MCF 10A (cell line): Measurements from ENCODE around the gene IMMP2L. TPM values are rescaled to one million over a fixed set of nuclear protein-coding genes. Genes with fewer than 3 reads are reported as not detected.
"Not testable (repeated sequence)": the region's sequence is repeated elsewhere in the genome, so short reads cannot be mapped to it uniquely, and the experiment has no call there.

ENCODE experiments used
- BruUV-seq: library from RNA; stranded (reverse); fragments of 400-500 nt; replicated peaks from 2 replicates; lab custom pipeline; 2021; lab: Mats Ljungman, UMichigan
- CTCF ChIA-PET: fragments of 300-600 bp; sonication (Branson Sonifier 250); formaldehyde crosslinking; extraction: SDS; loops from one replicate; lab custom pipeline; 2021; ENCODE audit warnings: antibody characterized with exemption, inconsistent platforms; lab: Yijun Ruan, JAX
- POLR2A ChIA-PET: fragments of 300-600, 350-650 bp; sonication (Branson Sonifier 250); formaldehyde crosslinking; extraction: SDS; loops from one replicate; lab custom pipeline; 2020; ENCODE audit warnings: antibody characterized with exemption, inconsistent platforms; lab: Yijun Ruan, JAX
- DNase-seq: peaks from one replicate; pipeline ENCODE4 v3.0.0-alpha.2; 2018; ENCODE audit not compliant: unreplicated experiment
- H3K27ac Mint-ChIP-seq: one replicate; pipeline ENCODE4 v1.8.0; 2022; ENCODE audit warnings: mild to moderate bottlenecking, low read depth, mixed read lengths; ENCODE audit not compliant: unreplicated experiment
- H3K27me3 Mint-ChIP-seq: one replicate; pipeline ENCODE4 v1.8.0; 2022; ENCODE audit warnings: mixed read lengths; ENCODE audit not compliant: insufficient read depth, unreplicated experiment
- H3K36me3 Mint-ChIP-seq: one replicate; pipeline ENCODE4 v1.8.0; 2022; ENCODE audit warnings: mild to moderate bottlenecking, moderate library complexity, mixed read lengths; ENCODE audit not compliant: insufficient read depth, unreplicated experiment
- H3K4me1 Mint-ChIP-seq: one replicate; pipeline ENCODE4 v1.8.0; 2022; ENCODE audit warnings: mixed read lengths; ENCODE audit not compliant: insufficient read depth, unreplicated experiment
- H3K4me3 Mint-ChIP-seq: one replicate; pipeline ENCODE4 v1.8.0; 2022; ENCODE audit warnings: mild to moderate bottlenecking, moderate library complexity, mixed read lengths; ENCODE audit not compliant: unreplicated experiment
- H3K9me3 Mint-ChIP-seq: one replicate; pipeline ENCODE4 v1.8.0; 2022; ENCODE audit warnings: mixed read lengths; ENCODE audit not compliant: unreplicated experiment
- intact Hi-C: fragments of 100-400 bp; cut with micrococcal nuclease; formaldehyde crosslinking; loops from 2 replicates; pipeline ENCODE4 v1.14.1; 2022
- total RNA-seq: library from RNA; stranded (reverse); gene quantifications from 2 replicates; pipeline ENCODE4 v1.2.3, GENCODE V29; 2022
- TF ChIP-seq, protein P1 (sequence below): fragments of 200-600 bp; IDR thresholded peaks from one replicate; pipeline ENCODE4 v1.8.0; 2022; ENCODE audit warnings: antibody characterized with exemption, mild to moderate bottlenecking; ENCODE audit not compliant: unreplicated experiment

IMMP2L gene
- total RNA-seq, 1 experiment from 2014 or later, result 23.7 TPM

DNA sequence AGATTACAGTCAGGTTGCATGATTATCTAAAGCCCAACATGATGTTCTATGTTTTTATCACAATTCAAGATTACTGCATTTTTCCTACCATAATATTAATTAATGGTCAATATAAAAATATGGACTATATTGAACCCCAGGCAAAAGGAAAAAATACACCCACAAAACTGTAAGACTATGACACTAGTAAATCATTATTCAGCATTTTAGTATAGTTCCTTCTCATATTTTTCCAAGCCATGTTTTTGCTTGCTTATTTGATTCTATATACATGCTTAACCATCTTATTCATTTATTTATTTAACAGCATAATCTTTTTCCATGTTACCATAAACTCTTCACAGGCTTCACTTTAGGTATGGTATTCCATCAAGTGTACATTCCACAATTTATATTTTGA is 101.6 kb downstream of the IMMP2L start:
- TF ChIP-seq, protein P1, sequence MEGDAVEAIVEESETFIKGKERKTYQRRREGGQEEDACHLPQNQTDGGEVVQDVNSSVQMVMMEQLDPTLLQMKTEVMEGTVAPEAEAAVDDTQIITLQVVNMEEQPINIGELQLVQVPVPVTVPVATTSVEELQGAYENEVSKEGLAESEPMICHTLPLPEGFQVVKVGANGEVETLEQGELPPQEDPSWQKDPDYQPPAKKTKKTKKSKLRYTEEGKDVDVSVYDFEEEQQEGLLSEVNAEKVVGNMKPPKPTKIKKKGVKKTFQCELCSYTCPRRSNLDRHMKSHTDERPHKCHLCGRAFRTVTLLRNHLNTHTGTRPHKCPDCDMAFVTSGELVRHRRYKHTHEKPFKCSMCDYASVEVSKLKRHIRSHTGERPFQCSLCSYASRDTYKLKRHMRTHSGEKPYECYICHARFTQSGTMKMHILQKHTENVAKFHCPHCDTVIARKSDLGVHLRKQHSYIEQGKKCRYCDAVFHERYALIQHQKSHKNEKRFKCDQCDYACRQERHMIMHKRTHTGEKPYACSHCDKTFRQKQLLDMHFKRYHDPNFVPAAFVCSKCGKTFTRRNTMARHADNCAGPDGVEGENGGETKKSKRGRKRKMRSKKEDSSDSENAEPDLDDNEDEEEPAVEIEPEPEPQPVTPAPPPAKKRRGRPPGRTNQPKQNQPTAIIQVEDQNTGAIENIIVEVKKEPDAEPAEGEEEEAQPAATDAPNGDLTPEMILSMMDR, result no peak
- H3K36me3 Mint-ChIP-seq, result no peaks in the 10 kb centered on the region
- no peak overlapping the region for H3K4me3 Mint-ChIP-seq
- DNase-seq, result no peak
- no peaks in the 10 kb centered on the region for H3K9me3 Mint-ChIP-seq
- no peak overlapping the region for H3K27ac Mint-ChIP-seq
- ChIA-PET CTCF (no interaction called here), POLR2A (interaction anchor here (1.6 kb wide), 1 partner anchor 12 kb away, joined by 7 read pairs; no protein-coding TSS in a partner anchor)
- intact Hi-C loops, result no loop called here
- no peaks in the 10 kb centered on the region for H3K4me1 Mint-ChIP-seq
- BruUV-seq, result no TSS peak
- no peaks in the 10 kb centered on the region for H3K27me3 Mint-ChIP-seq

GRCh38 chr7:111459757-111460280 is 102.5 kb downstream of the IMMP2L start:
- peak; percentile 2 for DNase-seq
- Mint-ChIP-seq H3K4me3 (no peak overlapping the region), H3K36me3 (no peaks in the 10 kb centered on the region), H3K9me3 (no peaks in the 10 kb centered on the region), H3K27me3 (no peaks in the 10 kb centered on the region), H3K4me1 (no peaks in the 10 kb centered on the region), H3K27ac (no peak overlapping the region)
- no TSS peak for BruUV-seq
- TF ChIP-seq, protein P1, result no peak
- CTCF ChIA-PET, result interaction anchor here (0.6 kb wide), 1 partner anchor 156 kb away, joined by 3 read pairs; no protein-coding TSS in a partner anchor
- POLR2A ChIA-PET, result interaction anchor here (0.7 to 1.6 kb wide), 2 partner anchors 13 to 67 kb away, joined by 3 to 7 read pairs; no protein-coding TSS in a partner anchor
- intact Hi-C loops, result no loop called here

GRCh38 chr7:111459065-111459756 is 103.1 kb downstream of the IMMP2L start:
- Mint-ChIP-seq H3K4me1 (no peaks in the 10 kb centered on the region), H3K4me3 (no peak overlapping the region), H3K27me3 (no peaks in the 10 kb centered on the region), H3K36me3 (no peaks in the 10 kb centered on the region), H3K9me3 (no peaks in the 10 kb centered on the region), H3K27ac (no peak overlapping the region)
- no peak for DNase-seq
- TF ChIP-seq, protein P1, result no peak
- no TSS peak for BruUV-seq
- POLR2A ChIA-PET, result interaction anchor here (0.7 to 1.6 kb wide), 2 partner anchors 13 to 66 kb away, joined by 3 to 7 read pairs; no protein-coding TSS in a partner anchor
- intact Hi-C loops, result no loop called here
- CTCF ChIA-PET, result interaction anchor here (0.6 kb wide), 1 partner anchor 155 kb away, joined by 3 read pairs; no protein-coding TSS in a partner anchor

DNA sequence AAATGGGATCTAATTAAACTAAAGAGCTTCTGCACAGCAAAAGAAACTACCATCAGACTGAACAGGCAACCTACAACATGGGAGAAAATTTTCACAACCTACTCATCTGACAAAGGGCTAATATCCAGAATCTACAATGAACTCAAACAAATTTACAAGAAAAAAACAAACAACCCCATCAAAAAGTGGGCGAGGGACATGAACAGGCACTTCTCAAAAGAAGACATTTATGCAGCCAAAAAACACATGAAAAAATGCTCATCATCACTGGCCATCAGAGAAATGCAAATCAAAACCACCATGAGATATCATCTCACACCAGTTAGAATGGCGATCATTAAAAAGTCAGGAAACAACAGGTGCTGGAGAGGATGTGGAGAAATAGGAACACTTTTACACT is 111.6 kb downstream of the IMMP2L start:
- BruUV-seq, H3K4me1 Mint-ChIP-seq, DNase-seq, POLR2A ChIA-PET, intact Hi-C loops, CTCF ChIA-PET, H3K27ac Mint-ChIP-seq, H3K36me3 Mint-ChIP-seq, H3K27me3 Mint-ChIP-seq, H3K4me3 Mint-ChIP-seq, H3K9me3 Mint-ChIP-seq: not testable (repeated sequence)

DNA sequence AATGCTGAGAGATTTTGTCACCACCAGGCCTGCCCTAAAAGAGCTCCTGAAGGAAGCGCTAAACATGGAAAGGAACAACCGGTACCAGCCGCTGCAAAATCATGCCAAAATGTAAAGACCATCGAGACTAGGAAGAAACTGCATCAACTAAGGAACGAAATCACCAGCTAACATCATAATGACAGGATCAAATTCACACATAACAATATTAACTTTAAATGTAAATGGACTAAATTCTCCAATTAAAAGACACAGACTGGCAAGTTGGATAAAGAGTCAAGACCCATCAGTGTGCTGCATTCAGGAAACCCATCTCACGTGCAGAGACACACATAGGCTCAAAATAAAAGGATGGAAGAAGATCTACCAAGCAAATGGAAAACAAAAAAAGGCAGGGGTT is 114.8 kb downstream of the IMMP2L start:
- H3K9me3 Mint-ChIP-seq, BruUV-seq, H3K4me3 Mint-ChIP-seq, H3K4me1 Mint-ChIP-seq, DNase-seq, POLR2A ChIA-PET, intact Hi-C loops, H3K27ac Mint-ChIP-seq, H3K27me3 Mint-ChIP-seq, CTCF ChIA-PET, H3K36me3 Mint-ChIP-seq: not testable (repeated sequence)
